Measurements from ENCODE around the gene ARID5B.

ARID5B gene

DNA sequence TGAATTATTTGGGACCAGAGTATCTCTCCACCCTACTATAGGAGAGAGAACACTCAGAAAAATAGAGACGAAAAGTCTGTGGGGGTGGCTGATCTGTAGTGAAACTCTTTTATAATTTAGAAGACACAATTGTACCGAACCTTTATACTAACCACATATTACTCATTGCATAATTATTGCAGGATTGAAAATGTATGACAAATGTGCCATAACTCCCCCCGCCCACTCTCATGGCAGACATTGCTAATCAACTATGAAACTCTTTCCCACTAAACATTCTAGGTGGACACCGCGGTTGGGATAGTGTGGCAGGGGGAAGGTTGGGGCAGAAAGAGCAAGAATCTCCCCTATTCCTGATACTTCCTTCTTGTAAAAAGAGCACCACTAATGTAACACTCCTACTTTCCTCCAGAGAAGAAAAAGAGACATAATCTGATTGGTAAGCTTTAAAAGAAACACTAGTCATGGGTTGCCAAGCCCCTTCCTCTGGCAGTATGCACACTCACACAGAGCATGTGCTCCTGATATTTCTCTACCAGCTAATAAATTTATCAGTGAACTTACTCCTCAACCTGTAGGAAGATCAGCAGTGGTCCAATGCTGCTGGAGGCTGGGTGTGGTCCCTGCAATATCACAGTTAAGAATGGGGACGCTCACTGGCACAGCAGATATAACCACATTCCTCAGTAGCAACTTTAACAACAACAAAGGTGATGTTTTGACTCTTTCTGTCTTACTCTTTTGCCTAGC lies 18.7 kb upstream of the ARID5B start:
- Histone ChIP-seq H3K4me1 (ENCODE audit: low read length) (no peaks in the 10 kb centered on the region), H2AFZ (ENCODE audit: low read length) (no peak overlapping the region), H3K27me3 (replicated peaks; ENCODE audit: insufficient read depth, low read length) (no peaks in the 10 kb centered on the region), H3K9ac (ENCODE audit: low read length) (no peak overlapping the region), H3K36me3 (replicated peaks; ENCODE audit: insufficient read depth, low read length) (no peaks in the 10 kb centered on the region), H3K9me3 (replicated peaks; ENCODE audit: insufficient read depth, low read length) (no peaks in the 10 kb centered on the region), H3F3A (ENCODE audit: insufficient read depth, low read length) (no peaks in the 10 kb centered on the region), H3K79me2 (ENCODE audit: low read length) (no peaks in the 10 kb centered on the region), H3K9me2 (replicated peaks; ENCODE audit: insufficient read depth, low read length) (no peaks in the 10 kb centered on the region), H3K4me2 (ENCODE audit: low read depth, low read length) (no peak overlapping the region), H3K27ac (ENCODE audit: low read length) (no peak overlapping the region), H3K4me3 (ENCODE audit: low read length) (no peak overlapping the region), H4K20me1 (ENCODE audit: insufficient read depth, low read length) (no peaks in the 10 kb centered on the region)
- TF ChIP-seq, protein P1, sequence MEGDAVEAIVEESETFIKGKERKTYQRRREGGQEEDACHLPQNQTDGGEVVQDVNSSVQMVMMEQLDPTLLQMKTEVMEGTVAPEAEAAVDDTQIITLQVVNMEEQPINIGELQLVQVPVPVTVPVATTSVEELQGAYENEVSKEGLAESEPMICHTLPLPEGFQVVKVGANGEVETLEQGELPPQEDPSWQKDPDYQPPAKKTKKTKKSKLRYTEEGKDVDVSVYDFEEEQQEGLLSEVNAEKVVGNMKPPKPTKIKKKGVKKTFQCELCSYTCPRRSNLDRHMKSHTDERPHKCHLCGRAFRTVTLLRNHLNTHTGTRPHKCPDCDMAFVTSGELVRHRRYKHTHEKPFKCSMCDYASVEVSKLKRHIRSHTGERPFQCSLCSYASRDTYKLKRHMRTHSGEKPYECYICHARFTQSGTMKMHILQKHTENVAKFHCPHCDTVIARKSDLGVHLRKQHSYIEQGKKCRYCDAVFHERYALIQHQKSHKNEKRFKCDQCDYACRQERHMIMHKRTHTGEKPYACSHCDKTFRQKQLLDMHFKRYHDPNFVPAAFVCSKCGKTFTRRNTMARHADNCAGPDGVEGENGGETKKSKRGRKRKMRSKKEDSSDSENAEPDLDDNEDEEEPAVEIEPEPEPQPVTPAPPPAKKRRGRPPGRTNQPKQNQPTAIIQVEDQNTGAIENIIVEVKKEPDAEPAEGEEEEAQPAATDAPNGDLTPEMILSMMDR (IDR thresholded peaks at IDR 0.05; ENCODE audit: low read length): no peak
- no peak for TF ChIP-seq EZH2phosphoT487 (IDR thresholded peaks at IDR 0.05; ENCODE audit: low read length)
- no peak for TF ChIP-seq EZH2 (optimal IDR thresholded peaks at IDR 0.05; ENCODE audit: low read depth, low read length)
- DNase-seq: no peak

DNA sequence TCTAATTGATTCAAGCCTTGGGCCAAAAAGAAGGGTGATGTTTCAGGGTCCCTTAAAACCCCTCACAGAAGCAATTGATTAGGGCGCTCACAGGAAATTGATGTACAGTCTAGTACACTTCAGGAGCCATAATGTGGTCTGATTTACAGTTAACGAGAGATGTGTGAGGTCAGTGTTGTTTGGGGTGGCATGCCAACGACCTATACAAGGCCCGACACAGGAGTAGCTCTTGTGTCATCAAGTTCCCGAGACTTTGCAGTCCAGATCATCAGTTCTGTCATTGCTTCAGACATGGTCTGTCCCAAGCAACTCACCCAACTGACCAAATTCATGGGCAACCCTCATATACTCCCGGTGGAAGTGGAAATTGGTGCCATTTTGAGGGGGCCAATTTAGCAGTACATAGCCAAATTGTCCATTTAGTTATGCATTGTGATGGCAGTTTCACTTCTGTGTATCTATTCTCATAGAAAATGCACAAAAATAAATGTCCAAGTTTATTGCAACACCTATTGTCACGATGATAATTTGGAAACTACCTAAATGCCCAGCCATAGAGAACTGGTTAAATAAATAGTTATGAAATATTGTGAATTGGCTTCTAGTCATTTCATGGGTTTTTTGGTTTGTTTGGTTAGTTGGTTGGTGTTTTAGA lies 18.0 kb upstream of the ARID5B start:
- no peaks in the 10 kb centered on the region for H4K20me1 ChIP-seq (ENCODE audit: insufficient read depth, low read length)
- no peak overlapping the region for H3K9ac ChIP-seq (ENCODE audit: low read length)
- no peaks in the 10 kb centered on the region for H3K27me3 ChIP-seq (replicated peaks; ENCODE audit: insufficient read depth, low read length)
- no peak overlapping the region for H3K4me3 ChIP-seq (ENCODE audit: low read length)
- no peaks in the 10 kb centered on the region for H3K36me3 ChIP-seq (replicated peaks; ENCODE audit: insufficient read depth, low read length)
- TF ChIP-seq, protein P1 (IDR thresholded peaks at IDR 0.05; ENCODE audit: low read length): no peak
- H3K79me2 ChIP-seq (ENCODE audit: low read length): no peaks in the 10 kb centered on the region
- H3K4me1 ChIP-seq (ENCODE audit: low read length): no peaks in the 10 kb centered on the region
- DNase-seq: no peak
- no peak overlapping the region for H3K4me2 ChIP-seq (ENCODE audit: low read depth, low read length)
- no peak overlapping the region for H2AFZ ChIP-seq (ENCODE audit: low read length)
- no peaks in the 10 kb centered on the region for H3K9me2 ChIP-seq (replicated peaks; ENCODE audit: insufficient read depth, low read length)
- no peak overlapping the region for H3K27ac ChIP-seq (ENCODE audit: low read length)
- H3F3A ChIP-seq (ENCODE audit: insufficient read depth, low read length): no peaks in the 10 kb centered on the region
- H3K9me3 ChIP-seq (replicated peaks; ENCODE audit: insufficient read depth, low read length): no peaks in the 10 kb centered on the region

DNA sequence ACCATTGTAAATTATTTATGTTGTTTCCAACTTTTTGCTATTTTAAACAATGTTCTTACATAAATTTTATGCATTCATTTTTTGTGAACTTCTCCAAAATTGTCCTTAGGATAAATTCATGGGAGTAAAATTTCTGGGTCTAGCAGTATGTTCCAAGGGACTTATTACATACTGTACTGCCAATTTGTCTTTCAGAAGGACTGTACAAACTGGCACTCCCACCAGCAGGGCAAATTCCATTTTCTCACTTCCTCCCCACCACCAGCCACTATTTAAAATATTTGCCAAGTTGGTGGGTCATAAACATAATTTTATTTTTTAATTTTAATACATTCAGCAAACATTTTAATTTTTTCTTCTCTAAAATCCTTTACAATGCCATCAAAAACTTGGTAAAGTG lies 13.7 kb upstream of the ARID5B start:
- Histone ChIP-seq H4K20me1 (ENCODE audit: insufficient read depth, low read length) (no peaks in the 10 kb centered on the region), H3K27ac (ENCODE audit: low read length) (no peak overlapping the region)

More for the DNA sequence above, 13.7 kb upstream of the ARID5B start:
- H3K9me3 ChIP-seq (replicated peaks; ENCODE audit: insufficient read depth, low read length): no peaks in the 10 kb centered on the region
- no peaks in the 10 kb centered on the region for H3K36me3 ChIP-seq (replicated peaks; ENCODE audit: insufficient read depth, low read length)
- H3K4me1 ChIP-seq (ENCODE audit: low read length): no peaks in the 10 kb centered on the region
- no peak overlapping the region for H3K4me3 ChIP-seq (ENCODE audit: low read length)
- H3K4me2 ChIP-seq (ENCODE audit: low read depth, low read length): no peak overlapping the region
- H3K9ac ChIP-seq (ENCODE audit: low read length): no peak overlapping the region
- TF ChIP-seq, protein P1 (IDR thresholded peaks at IDR 0.05; ENCODE audit: low read length): no peak
- TF ChIP-seq EZH2 (optimal IDR thresholded peaks at IDR 0.05; ENCODE audit: low read depth, low read length) (no peak), EZH2phosphoT487 (IDR thresholded peaks at IDR 0.05; ENCODE audit: low read length) (no peak)
- no peak for DNase-seq
- no peak overlapping the region for H2AFZ ChIP-seq (ENCODE audit: low read length)
- no peaks in the 10 kb centered on the region for H3K9me2 ChIP-seq (replicated peaks; ENCODE audit: insufficient read depth, low read length)
- H3F3A ChIP-seq (ENCODE audit: insufficient read depth, low read length): no peaks in the 10 kb centered on the region
- no peaks in the 10 kb centered on the region for H3K27me3 ChIP-seq (replicated peaks; ENCODE audit: insufficient read depth, low read length)
- H3K79me2 ChIP-seq (ENCODE audit: low read length): no peaks in the 10 kb centered on the region
